ENCODE data around the gene A4GNT. TPM values are rescaled to one million over a fixed set of nuclear protein-coding genes. Genes with fewer than 3 reads are reported as not detected.
A peak's percentile ranks its signal among the peaks of the same experiment; 100 is the strongest.
"Not testable (repeated sequence)": the region's sequence is repeated elsewhere in the genome, so short reads cannot be mapped to it uniquely, and the experiment has no call there.

The A4GNT gene
- not detected for total RNA-seq

DNA sequence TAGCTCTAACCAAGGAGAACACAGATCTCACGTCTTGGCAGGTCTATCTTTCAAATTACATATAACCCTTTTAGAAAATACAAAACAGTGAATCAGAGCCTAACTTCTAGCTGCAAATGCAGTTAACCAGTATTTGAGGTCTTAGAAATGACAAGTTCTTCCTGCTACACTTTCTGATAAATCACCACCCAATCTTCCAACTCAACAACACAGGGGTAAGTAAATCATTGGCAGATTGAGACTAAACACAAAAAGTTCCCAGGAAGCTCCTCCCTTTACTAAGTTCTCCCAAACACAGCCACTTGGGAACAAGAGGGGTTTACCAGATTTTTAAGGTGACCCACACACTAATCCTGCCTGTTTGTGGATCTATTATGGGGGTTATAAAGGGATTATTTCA lies at the start of gene A4GNT:
TSS of gene A4GNT (minus strand) at position 152 of the 400 bp plus-strand sequence. CDS start 1,134 bp downstream, outside the sequence.
- DNase-seq (ENCODE audit: low spot score) (no peak), ATAC-seq (no peak)

DNA sequence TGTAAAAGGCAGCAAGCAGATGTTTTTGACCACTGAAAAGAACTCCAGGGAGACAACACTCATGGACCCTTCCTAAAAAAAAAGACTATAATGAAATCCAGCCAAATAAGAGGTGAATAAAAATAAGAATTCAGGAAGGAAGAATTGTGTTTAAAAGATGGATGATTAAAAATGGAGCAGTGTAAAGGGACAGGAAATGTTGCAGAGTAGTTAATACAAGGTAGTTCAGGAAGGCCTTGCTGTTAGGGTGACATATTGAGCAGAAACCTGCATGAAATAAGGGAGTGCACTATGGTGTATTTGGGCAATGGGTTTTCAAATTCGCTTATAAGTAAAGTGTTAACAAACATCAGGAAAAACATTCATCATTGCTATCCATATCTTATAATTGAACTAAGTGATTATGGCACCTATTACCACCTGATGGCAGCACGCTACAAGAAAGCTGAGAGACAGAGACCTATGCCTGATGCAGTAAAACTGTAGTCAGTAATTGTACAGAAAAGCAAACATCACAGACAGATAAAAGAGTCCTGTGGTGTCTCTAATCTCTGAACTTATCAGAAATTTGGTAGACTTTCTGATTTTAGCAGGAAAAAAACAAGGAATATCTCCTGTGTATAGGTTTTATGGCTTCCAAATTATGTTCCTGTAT lies 48.3 kb upstream of the A4GNT start:
- ATAC-seq, result peak; percentile 96
- DNase-seq (ENCODE audit: low spot score), result no peak

DNA sequence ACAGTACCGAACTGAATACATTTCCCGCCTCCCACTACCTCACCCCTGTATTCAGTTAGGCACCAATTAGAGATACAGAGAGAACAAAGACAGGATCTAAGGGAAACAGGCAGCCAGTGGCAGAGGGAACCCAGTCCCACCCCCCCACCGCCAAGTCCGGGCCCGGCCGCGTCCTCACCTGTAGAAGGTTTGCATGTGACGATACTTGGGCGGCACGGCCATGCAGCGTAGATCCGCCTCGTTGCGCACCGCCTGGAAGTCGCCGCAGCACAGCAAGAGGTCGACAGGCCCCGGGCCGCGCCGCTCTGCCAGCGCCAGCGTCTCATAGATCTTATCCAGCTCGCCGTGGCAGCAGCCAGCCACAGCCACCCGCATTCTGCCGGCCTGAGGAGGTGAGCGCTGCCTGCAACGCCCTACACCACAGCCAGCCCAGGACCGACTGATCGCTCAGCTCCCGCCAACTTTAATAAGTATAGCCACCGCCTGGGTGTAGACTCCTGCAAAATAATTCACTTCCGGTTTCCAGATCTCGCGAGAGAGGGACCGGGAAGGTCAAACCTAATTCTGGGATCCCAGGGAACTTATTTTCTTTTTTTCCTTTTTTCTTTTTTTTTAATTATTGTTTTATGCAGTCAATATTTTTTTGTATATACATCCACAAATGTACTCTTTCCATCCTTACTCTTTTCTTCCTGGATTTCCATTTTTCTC lies 42.4 kb upstream of the A4GNT start, which contains the start of gene DBR1:
TSS of gene DBR1 (minus strand) at position 501 of the 711 bp plus-strand sequence. CDS start at position 375, 126 bp downstream.
- DNase-seq (ENCODE audit: low spot score) (peak; percentile 79), ATAC-seq (peak; percentile 94)

DNA sequence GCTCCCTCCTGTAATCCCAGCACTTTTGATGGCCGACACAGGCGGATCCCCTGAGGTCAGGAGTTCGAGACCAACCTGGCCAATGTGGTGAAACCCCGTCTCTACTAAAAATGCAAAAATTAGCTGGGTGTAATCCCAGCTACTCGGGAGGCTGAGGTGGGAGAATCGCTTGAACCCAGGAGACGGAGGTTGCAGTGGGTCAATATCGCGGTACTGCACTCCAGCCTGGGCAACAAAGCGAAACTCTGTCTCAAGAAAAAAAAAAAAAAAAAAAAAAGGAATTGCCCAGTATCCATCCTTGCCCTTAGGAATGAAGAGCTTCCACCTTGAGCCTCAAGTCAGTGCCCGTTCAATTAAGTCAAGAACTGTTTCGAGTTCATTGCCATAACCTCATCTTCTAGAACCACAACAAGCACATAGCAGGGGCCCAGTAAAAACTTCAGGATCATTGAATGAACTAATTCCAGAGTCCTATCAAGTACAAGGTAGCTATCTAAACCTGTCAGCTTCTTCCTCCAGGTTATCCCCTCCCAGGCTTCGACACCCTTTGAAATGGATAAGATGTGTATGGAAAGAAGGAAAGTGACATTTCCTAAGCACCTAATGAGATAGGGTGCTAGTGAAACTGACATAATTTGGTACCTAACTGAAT lies 41.7 kb upstream of the A4GNT start:
- ATAC-seq, result no peak
- DNase-seq (ENCODE audit: low spot score), result no peak

DNA sequence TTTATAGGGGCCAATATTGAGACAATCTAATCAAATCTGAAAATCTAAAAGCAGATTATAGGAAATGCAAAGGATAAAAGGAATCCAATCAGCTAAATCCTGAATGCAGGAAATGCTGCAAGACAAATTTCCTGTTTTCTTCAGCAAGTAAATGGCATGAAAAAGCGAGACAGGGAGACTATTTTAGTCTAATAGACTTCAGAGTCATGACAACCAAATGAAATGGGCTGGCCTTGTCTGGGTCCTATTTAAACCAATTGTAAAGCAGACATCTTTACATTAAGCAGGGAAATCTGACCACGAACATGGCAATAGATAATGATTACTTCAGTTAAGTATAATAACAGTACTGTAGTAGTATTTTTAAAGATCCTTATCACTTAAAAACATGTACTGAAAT lies 40.4 kb upstream of the A4GNT start:
- ATAC-seq, result no peak
- DNase-seq (ENCODE audit: low spot score), result no peak

DNA sequence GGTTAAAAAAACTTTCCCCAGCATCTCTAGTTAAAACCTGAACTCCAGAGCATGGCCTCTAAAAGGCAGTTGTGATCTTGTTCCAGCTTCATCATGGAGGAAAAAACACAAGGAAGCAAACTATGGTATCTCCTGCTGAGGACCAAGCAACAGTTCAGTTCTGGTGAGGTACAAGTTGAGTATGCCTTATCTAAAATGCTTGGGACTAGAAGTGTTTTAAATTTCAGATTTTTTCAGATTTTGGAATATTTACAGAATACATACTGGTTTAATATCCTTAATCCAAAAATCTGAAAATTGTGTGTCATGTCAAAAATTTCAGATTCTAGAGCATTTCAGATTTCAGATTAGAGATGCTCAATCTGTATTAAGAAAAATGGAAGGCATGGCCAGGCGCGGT lies 32.9 kb upstream of the A4GNT start:
- no peak for ATAC-seq
- no peak for DNase-seq (ENCODE audit: low spot score)

DNA sequence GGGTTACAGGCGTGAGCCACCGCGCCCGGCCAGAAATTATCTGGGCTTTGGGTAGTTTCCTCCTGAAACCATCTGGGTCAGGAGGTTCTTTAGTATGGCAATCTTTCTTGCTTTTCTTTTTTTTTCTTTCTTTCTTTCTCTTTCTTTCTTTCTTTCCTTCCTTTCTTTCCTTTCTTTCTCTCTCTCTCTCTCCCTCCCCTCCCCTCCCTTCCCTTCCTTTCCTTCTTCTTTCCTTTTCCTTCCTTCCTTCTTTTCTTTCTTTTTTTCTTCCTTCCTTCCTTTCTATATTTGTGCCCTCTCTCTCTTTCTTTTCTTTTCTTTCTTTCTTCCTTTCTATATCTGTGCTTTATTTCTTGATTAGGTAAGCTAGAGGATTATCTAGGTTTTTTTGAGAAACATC lies 25.6 kb upstream of the A4GNT start:
- no peak for ATAC-seq
- DNase-seq (ENCODE audit: low spot score), result no peak

DNA sequence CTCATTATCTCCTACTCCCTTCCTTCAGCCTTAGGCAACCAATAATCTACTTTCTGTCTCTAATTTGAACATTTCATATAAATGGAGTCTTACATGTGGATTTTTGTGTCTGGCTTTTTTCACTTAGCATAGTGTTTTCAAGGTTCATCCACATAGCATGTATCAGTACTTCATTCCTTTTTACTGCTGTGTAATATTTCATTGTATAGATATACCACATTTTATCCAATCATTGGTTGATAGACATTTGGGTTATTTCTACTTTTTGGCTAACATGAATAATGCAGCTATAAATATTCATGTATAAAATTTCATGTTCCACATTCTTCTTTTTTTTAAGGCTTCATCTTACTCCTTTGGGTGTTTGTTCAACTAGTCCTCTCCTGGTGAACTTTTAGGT lies 22.3 kb upstream of the A4GNT start:
- ATAC-seq (no peak), DNase-seq (ENCODE audit: low spot score) (no peak)

DNA sequence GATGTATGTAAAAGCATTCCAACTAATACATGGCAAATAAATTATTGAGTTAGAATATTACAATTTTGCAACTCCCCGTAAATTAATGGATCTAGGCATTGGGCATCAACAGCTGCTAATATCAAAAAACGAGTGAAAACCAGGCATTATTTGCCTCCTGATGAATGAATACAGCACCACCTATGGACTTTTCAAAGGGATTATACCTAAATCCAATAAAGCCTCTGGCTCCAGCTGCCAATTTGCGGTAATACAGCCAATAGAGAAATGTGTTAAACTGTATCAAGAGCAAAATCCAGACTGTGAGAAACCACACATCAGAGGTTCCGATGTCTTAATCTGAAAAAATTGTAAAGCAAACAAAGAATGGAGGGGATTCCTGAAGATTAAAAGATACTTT lies 16.3 kb upstream of the A4GNT start:
- ATAC-seq (no peak), DNase-seq (ENCODE audit: low spot score) (no peak)

DNA sequence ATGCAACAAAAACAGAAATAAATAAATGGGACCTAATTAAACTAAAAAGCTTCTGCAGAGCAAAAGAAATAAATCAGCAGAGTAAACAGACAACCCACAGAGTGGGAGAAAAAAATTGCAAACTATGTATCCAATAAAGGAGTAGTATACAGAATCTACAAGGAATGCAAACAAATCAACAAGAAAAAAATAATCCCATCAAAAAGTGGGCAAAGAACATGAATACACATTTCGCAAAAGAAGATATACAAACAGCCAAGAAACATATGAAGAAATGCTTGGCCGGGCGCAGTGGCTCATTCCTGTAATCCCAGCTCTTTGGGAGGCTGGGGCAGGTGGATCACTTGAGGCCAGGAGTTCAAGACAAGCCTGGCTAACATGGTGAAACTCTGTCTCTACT lies 10.0 kb upstream of the A4GNT start:
- not testable (repeated sequence) for ATAC-seq; DNase-seq (ENCODE audit: low spot score)

DNA sequence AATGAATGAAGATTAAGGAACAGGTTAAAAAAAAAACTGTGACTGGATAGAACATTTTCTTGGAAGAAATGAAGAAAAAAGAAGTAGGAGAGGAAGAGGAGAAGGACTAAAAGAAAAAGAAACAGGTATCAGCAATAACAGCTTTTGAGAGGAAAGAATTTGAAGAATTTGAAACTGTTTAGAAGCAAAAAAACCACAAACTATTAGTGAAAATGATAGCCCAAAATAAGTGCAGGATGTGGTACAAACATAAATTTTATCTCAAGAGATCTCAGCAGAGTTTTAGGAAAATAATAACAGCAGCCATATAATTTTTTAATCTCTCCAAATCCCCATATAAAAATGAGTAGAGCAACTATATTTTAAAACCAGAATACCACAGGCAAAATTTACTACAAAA lies 8.8 kb upstream of the A4GNT start:
- DNase-seq (ENCODE audit: low spot score) (no peak), ATAC-seq (no peak)

DNA sequence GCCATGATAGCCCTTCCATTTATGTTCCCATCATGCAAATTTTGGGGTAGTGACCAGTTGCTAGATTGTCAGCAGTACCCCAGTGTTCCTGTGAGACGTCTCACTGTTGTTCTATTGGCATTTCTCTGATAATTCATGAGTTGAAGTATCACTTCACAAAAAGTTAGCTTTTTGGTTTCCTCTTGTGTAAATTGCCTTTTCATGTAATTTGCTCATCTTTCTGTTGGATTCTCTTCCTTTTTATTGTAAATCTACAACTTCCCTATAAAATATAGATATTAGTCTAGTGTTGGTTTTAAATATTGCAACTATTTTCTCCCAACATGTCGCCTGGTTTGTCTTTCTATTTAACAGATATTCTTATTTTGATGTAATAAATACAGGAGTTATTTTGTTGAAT lies 7.5 kb upstream of the A4GNT start:
- ATAC-seq, result no peak
- DNase-seq (ENCODE audit: low spot score), result no peak

DNA sequence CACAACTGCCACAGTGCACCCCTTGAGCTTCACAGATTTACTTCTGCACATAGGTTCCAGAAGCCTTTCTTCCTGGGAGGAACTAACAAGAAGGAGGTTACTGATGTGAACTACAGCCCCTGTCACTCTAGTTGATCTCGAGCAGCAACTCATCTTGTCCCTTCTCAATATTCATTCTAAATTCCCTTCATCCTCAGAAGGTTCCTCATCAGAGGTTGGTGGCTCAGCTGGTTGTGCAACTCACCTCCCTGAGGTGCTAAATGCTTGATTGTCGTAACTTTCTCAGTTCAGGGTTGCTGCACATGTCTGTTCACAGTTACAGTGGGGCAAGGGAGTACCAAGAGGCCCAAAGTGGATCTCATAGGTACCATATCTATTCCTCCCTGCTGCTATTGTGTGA lies 5.7 kb upstream of the A4GNT start:
- no peak for DNase-seq (ENCODE audit: low spot score)
- no peak for ATAC-seq

DNA sequence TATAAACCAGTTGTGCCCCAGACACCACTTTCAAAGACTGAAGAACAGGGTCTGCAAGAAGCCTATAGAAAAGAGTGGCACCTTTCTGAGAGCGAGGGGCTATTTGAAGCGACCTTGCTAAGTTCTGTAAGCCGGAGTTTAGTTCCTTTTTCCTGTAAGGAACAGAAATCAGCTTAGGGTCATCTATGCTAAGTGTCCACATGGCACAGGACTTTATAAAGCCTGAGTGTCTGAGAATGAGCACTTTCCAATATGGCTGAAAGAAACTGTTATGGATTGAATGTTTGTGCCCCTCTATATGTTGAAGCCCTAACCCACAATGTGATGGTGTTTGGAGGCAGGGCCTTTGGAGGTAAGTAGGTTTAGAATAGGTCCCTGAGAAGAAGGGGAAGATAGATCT lies 4.0 kb upstream of the A4GNT start:
- DNase-seq (ENCODE audit: low spot score), result no peak
- no peak for ATAC-seq

DNA sequence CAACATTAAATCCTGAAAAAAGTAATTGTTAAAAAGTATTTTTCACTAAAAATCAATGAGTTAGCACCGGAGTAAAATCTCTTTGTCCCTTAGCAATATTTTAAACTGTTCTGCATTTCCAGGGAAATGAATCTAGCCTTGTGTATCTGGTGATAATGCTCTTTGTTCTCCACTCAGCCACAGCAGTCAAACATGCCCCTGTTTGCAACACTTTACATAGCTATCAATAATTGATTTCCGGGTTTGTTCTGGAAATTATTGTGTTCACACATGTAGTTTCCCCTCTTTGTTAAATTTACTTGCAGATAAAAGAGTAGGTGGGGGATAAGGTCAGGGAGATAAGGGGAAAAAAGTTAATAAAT lies 3.6 kb upstream of the A4GNT start:
- DNase-seq (ENCODE audit: low spot score) (no peak), ATAC-seq (no peak)

DNA sequence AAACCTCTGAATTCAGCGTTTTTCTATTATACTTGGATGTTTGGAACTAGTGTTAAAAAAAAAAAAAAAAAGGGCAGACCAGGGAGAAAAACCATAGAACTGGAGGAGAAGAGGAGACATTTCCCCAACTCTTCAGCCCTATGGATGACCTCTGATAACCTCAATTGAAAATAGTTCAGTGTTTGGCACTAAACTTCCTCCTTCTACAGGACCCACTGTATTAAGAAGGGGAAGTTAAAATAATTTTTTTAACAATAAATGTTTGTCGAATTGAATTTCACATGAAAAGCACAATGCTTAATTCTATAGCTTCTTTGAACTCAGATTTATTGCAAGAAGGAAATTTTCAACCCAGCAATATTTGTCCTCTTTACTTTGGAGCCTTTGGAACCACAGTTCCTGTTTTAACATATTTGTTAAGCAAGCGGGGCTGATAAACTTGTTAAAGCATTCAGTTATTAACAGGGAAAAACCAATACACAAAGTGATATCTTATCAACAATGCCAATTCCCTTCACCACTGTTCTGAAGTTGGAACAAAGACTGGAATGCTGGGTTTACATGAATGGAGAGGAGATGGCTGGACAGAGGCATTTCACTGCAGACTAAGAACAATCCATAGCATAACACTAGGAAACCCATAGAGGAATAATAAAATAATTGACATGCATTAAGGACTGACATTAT lies 3.1 kb upstream of the A4GNT start:
- ATAC-seq, result no peak

DNA sequence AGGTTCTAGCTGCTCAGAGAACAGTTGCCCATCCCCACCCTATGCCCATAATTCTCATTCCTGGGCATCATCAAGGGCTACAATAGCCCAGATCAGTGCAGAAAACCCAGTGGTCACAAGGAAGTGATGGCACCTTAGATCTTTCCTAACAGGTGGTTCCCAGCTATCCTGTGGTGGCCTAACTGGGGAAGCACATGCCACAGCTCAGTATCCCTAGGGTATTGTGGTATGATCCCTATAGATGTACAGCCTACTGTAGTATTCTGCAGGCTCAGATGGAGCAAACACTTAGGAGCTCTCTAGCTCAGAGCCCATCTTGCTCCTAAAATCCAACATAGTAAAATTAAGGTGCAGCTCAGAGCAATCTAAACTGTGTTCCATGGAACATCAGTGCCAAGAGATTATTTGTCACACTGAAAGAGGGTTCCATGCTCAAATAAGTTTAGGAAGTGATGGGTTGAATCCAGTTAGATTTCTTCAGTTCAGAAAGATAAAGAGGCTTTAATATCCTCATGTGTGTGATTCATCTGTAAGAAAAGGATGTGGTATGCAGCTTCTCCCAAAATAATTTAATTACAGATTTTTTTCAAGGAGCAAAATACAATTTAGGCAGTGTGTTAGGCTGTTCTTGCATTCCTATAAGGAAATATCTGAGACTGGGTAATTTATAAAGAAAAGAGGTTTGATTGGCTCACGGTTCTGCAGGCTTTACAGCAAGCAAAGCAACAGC lies 4.4 kb downstream of the A4GNT start:
- DNase-seq (ENCODE audit: low spot score) (no peak), ATAC-seq (no peak)

More for the DNA sequence above, 3.1 kb upstream of the A4GNT start:
- no peak for DNase-seq (ENCODE audit: low spot score)

DNA sequence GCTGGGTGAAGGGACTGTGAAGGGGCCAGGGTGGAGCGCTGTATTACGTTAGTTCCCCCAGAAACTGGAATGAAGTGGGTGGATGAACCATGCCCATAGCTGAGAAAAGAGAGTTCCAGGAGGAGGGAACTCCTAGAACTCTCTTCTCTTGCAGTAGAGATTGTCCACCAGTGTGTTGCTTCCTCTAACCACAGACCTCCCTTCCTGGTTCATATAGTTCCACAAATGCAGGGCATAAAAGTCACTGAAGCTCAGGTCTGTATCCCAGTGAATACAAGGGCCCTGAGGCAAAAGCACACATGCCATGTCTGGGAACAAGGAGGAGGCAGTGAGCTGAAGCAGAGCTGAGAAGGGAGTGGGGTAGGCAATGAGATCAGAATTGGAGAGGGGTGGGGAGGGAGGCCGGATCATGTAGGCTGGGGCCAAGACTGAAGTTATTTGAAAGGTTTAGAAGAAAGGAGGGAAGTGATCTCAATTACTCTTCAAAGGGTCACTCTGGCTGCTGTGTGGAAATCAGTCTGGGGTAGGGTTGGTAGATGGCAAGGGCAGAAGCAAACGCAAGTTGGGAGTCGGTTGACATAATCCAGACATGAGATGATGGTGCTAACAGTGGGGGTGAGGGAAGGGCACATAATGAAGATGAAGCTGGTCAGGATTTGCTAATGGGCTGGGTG lies 6.5 kb downstream of the A4GNT start:
- DNase-seq (ENCODE audit: low spot score) (no peak), ATAC-seq (peak; percentile 49)

DNA sequence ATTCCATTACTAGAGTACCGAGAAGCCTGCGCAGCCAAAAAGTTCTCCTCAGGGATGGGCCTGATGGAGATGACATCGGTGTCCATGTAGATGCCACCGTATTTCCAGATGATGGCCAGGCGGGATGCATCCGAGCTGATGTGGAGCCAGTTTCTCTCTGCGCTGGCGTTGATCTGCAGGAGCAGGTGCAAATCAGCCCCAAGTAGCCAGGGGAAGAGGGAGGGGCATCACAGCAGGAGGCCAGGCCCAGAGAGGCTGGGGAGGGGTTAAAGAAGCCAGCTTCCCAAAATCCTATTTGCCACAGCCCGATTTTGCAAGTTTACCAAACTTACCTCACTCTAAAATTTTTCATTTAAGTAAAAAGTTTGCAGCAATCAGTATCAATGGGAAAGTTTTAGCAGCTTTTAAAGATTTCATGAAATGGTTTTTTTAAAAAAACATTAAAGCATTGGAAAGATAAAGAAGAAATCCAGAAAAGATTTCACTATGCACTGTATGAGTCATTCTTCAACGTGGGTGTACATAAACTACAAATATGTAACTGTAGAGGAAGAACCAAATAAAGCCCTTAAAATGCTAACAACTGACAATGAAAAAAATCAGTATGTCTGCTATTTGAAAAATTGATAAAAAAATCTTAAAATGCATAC lies 7.4 kb downstream of the A4GNT start:
- DNase-seq (ENCODE audit: low spot score) (no peak), ATAC-seq (no peak)

DNA sequence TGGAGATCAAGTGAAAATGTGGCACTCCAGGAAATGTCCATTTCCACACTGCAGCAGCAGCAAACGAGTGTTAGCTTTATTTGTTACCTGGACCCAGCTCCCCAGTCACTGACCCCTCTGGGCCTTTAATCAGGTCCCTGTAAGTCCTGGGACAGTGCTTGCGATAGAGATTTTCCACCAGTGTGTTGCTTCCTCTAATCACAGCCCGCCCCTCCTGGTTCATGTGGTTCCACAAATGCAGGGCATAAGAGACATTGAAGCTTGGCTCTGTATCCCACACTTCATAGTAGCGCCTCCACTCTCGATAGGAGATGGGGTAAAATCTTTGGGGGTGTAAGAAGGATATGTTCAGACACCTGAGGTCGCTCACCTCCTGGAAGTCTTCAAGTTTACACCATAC lies 8.0 kb downstream of the A4GNT start:
- ATAC-seq, result peak; percentile 21

More for the DNA sequence above, 8.0 kb downstream of the A4GNT start:
- no peak for DNase-seq (ENCODE audit: low spot score)
